GM21717 (cell line): ENCODE data around the gene FBXO42.
"Not testable (repeated sequence)": the region's sequence is repeated elsewhere in the genome, so short reads cannot be mapped to it uniquely, and the experiment has no call there.

Experiments
- ATAC-seq: cut with Tn5 transposase; IDR thresholded peaks from one replicate; pipeline ENCODE4 v1.9.1; 2021; ENCODE audit warnings: mild to moderate bottlenecking, moderate library complexity; ENCODE audit not compliant: unreplicated experiment

Gene FBXO42

DNA sequence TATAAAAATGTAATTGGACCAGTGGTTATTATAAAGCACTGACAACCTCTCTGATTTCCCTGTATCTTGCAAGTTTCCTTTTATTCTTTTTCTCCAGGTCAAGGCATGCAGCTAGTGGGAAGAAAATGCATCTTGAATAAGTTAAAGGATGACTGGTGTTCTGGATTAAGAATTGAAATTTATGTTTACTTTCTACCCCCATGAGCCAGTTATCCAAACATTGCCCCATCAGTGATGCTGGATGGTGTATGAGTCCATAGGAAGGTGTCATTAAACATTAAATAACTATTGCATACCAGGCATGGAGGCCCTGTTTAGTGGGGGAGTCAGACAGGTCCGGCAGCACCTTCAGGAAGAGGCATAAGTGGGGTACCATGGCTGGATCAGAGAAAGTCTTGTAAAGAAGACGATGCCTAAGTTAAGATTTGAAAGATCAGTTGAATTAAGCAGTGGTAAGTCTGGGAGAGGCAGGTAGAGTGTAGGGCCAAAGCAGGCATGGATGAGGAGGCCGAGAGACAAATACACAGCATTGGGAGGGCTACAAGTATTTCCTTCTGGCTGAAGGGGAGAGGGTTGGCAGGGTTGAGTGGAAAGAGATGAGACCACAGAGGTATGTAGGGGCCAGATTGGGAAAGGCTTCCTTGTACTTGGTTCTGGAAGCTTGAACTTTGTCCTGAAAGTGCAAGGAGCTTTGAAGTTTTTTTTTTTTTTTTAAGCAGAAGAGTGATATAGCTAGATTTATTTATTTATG, 20.4 kb upstream of the FBXO42 start:
- ATAC-seq = no peak

DNA sequence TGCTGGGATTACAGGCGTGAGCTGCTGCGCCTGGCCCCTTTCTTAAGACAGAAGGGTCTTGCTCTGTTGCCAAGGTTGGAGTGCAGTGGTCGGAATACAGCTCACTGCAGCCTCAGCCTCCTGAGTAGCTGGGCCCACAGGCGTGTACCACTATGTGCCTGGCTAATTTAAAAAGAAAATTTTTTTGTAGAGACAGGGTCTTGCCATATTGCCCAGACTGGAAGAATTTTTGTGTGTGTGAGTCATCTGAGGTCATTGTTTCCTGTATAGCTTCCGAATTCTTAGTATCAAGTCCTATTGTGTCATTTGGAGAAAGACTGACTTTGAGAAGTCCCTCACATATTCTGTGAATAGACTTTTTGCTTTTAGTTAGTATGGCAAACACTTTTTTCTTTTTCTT, 19.4 kb upstream of the FBXO42 start:
- no peak for ATAC-seq

GRCh38 chr1:16369821-16370220, 17.5 kb upstream of the FBXO42 start:
- ATAC-seq = no peak

- ATAC-seq = no peak
Measured at GRCh38 chr1:16367968-16368890, 15.9 kb upstream of the FBXO42 start.

- peak; percentile 54 for ATAC-seq
Measured at GRCh38 chr1:16367258-16367967, 15.1 kb upstream of the FBXO42 start.

- peak; percentile 76 for ATAC-seq
Measured at GRCh38 chr1:16366722-16367257, 14.5 kb upstream of the FBXO42 start, which contains the start of gene SZRD1. Gene SZRD1, plus strand, starts transcription at chr1:16367242. Its CDS starts 16 bp downstream, at chr1:16367258.

DNA sequence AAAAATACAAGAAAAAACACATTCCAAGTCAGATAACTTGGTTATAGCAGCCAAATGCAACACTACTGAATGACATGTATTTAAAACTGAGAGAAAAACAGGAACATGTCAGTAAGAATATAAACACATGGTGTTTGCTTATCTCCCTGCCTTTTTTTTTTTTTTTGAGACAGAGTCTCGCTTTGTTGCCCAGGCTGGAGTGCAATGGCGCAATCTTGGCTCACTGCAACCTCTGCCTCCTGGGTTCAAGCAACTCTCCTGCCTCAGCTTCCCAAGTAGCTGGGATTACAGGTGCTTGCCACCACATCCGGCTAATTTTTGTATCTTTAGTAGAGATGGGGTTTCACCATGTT, 12.8 kb upstream of the FBXO42 start:
- ATAC-seq = not testable (repeated sequence)

GRCh38 chr1:16356867-16357266, 4.6 kb upstream of the FBXO42 start:
- no peak for ATAC-seq

DNA sequence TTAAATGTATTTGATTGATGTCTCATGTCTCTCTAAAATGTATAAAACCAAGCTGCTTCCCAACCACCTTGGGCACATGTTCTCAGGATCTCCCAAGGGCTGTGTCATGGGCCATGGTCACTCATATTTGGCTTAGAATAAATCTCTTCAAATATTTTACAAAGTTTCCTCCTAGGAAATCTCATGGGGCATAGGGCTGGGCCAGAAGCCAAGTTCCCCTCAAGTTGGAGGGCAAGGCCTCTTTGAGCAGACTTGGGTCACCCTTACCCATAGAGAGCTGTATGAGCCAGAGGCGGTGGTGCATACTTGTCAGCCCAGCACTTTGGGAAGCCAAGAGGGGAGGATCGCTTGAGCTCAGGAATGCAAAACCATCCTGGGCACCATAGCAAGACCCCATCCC, 2.3 kb upstream of the FBXO42 start:
- no peak for ATAC-seq

DNA sequence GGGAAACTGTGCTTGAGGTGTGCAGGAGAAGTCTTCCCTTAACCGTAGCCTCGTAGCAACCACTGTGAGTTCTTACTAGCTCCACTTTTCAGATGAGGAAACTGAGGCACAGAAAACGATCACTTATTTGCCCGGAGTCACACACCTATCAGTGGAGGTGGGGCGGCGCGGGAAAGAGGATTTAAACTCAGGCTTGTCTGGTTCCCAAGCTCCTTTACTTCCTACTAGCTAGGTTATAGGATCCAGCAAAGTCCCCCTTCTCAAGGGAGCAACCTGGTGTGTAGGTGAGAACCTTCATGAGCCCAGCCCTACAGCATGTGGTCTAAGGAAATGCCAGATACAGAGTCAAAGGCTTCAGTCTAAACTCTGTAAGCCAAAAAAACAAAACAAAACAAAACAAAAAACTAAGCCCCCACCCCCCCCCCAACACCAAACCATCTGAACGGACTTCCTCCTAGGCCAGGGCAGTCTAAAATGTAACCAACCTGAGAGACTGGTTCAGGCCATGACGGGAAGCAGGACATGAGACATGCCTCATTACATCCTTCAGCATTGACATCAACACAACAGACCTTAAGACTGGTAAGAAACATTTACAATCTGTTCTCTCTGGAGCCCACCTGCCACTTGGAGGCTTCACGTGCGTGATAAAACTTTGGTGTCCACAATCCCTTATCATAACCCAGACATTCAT, 709 bp upstream of the FBXO42 start:
- ATAC-seq = no peak

DNA sequence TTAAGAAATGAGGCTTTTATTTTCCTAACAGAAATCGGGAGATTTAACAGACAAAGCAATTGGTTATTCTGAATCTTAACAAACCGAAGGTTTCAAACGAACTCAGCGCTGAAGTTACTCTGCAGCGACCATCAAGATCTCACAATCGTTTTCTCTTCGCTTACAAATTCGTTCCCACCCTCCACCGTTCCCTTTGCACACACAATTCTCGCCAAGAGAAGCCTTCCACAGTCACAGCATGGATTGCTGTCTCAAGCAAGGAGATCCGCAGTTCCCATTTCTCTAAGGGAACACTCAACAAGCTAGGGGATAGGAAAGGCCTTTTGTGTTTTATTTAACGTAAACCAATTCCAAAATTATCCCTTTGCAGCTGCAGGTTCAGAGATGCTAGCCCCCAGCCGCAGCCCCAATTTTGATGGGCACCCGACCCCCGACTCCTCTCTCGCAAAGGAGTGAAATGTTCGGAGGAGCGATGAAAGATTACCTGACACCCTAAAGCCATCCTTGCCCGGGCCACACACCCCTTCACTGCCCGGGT, 755 bp downstream of the FBXO42 start:
- ATAC-seq = no peak

DNA sequence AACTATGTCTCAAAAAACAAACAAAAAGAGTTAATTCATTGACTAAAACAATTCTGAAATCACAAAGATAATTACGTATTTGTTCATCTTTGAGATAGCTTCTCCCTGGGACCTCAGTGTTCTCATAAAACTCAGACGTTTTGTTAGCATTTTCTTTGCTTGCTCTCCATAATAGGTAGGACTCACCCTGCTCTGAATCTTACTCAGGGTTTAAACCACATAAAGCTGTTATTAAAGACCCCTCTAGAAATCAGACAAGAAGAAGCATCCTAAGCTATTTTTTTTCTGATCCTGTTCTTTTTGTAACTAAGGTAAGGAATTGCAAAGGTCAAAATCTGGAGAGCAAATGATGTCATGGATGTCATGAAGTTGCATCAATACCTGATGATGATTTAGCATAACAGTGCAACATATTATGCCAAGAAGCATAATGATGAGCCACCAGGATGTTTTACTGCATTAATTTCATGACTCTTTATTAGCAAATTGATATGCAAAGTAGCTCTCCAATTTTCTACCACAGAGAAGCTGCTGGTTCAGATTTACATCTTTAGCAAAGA, 2.4 kb downstream of the FBXO42 start:
- no peak for ATAC-seq

DNA sequence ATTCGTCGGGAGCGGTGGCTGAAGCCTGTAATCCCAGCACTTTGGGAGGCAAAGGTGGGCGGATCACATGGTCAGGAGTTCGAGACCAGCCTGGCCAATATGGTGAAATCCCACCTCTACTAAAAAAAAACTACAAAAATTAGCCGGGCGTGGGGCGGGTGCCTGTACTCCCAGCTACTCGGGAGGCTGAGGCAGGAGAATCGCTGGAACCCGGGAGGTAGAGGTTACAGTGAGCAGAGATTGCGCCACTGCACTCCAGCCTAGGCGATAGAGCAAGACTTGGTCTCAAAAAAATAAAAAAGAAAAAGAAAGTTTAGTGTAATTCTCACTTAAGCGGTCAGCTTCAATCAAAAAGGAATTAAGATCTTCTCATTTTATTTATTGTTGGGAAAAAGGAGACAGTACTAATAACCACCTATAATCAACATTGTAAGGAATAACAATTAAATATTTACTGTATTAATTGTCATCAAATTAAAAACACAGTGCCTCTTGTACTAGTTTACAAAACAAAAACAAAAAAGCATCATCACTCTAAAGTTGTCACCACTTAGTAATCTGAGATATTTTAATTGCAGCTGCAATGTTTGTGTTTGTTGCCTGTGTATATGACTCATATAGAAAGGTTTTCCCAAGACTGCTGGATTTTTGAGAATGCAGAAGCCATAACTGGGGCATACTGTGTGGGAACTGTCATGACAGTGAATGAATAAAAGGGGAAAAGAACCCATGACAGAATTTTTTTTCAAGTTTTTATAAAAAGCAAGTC, 3.7 kb downstream of the FBXO42 start:
- ATAC-seq = no peak

DNA sequence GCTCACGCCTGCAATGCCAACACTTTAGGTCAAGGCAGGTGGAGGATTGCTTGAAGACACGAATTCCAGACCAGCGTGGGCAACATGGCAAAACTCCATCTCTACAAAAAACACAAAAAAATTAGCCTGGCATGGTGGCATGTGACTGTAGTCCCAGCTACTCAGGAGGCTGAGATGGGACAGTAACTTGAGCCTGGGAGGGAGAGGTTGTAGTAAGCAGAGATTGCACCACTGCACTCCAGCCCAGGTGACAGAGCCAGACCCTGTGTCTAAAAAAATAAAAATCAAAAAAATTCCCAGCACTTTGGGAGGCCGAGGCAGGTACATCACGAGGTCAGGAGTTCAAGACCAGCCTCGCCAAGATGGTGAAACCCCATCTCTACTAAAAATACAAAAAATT, 9.0 kb downstream of the FBXO42 start:
- not testable (repeated sequence) for ATAC-seq

DNA sequence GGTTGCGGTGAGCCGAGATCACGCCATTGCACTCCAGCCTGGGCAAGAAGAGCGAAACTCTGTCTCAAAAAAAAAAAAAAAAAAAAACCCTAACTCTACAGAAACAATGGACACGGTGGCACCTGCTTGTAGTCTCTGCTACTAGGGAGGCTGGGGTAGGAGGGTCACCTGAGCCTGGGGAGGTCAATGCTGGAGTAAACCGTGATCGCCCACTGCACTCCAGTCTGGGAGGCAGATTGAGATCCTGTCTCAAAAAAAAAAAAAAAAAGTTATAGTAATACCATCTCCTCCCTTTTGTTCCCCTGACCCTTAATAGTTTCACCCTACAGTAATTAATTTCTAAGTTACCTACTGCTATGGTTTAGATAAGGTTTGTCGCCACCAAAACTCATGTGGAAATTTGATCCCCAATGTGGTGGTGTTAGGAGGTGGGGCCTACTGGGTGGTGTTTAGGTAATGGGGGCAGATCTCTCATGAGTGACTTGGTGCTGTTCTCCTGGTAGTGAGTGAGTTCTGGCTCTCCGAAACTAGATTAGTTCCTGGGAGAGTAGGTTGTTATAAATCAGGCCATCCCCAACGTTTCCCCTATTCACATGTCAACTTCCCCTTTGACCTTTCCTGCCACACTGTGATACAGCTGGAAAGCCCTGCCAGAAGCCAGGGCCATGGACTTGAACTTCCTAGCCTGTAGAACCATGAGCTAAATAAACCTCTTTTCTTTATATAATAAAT, 9.8 kb downstream of the FBXO42 start:
- ATAC-seq = no peak

DNA sequence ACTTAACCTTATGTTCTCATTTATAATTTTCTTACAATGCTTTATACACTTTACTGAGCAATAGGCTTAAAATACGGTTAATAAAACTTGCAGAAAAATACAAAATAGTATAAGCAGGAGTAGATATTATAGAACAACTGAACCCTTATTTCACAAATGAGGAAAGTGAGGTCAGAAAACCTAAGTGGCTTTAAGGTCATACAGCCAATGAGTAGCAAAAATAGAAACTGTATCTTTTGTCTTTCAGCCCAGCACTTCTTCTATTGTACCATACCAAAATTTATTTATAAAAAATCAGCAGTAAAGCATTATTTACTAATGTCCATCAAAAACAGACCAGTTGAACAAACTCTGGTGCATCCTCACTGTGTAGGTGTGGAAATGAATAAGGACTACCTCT, 11.6 kb downstream of the FBXO42 start:
- no peak for ATAC-seq

- no peak for ATAC-seq
Measured at GRCh38 chr1:16338961-16339360, 13.3 kb downstream of the FBXO42 start.

GRCh38 chr1:16334655-16335340, 17.5 kb downstream of the FBXO42 start:
- no peak for ATAC-seq
